RWPE1 (cell line): ENCODE measurements around the gene USO1.

ENCODE experiments used
- CTCF ChIA-PET: fragments of 350-600 bp; sonication (Branson Sonifier 250); formaldehyde crosslinking; extraction: SDS; loops from one replicate; lab custom pipeline; 2021; lab: Yijun Ruan, JAX
- POLR2A ChIA-PET: fragments of 400-600 bp; formaldehyde crosslinking; extraction: SDS; loops from one replicate; lab custom pipeline; 2020; ENCODE audit warnings: antibody characterized with exemption; ENCODE audit not compliant: low non-redundant PET; lab: Yijun Ruan, JAX
- DNase-seq: peaks from one replicate; pipeline ENCODE4 v3.0.0; 2012; ENCODE audit warnings: low spot score
- H3K27ac ChIP-seq: fragments of 450-650 bp; 2 replicates; pipeline ENCODE4 v1.5.1; 2017
- CTCF ChIP-seq: fragments of 450-650 bp; conservative IDR thresholded peaks from 2 replicates; pipeline ENCODE4 v1.5.1; 2017; ENCODE audit warnings: low read depth, mild to moderate bottlenecking

USO1 gene

DNA sequence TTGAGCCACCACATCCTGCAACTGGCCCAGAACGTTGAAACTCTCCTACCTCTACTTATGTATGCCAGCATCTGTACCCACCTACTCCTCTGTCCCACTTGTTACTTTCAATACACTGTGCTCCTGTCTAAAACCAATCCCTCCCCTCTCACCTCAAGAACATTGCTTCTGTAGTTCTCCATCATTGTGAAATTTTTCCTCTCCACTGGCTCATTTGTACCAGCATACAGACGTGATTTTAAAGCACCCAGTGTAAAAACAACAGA is 25.5 kb upstream of the USO1 start:
- no peak for DNase-seq
- TF ChIP-seq CTCF: no peak
- H3K27ac ChIP-seq: no peak overlapping the region
- ChIA-PET CTCF (no interaction called here), POLR2A (no interaction called here)

GRCh38 chr4:75699299-75699698 is 25.1 kb upstream of the USO1 start:
- TF ChIP-seq CTCF: no peak
- ChIA-PET CTCF (no interaction called here), POLR2A (no interaction called here)
- DNase-seq: no peak
- no peak overlapping the region for H3K27ac ChIP-seq

- ChIA-PET POLR2A (no interaction called here), CTCF (no interaction called here)
- no peak for TF ChIP-seq CTCF
- H3K27ac ChIP-seq: no peak overlapping the region
- no peak for DNase-seq
Measured at GRCh38 chr4:75702919-75703411, 21.4 kb upstream of the USO1 start.

GRCh38 chr4:75705198-75705977 is 19.0 kb upstream of the USO1 start:
- ChIA-PET CTCF (interaction anchor here (0.6 kb wide), 2 partner anchors 19 to 47 kb away, joined by 3 read pairs; partner anchors contain the start of gene USO1), POLR2A (no interaction called here)
- no peak for TF ChIP-seq CTCF
- no peak for DNase-seq
- H3K27ac ChIP-seq: no peak overlapping the region

DNA sequence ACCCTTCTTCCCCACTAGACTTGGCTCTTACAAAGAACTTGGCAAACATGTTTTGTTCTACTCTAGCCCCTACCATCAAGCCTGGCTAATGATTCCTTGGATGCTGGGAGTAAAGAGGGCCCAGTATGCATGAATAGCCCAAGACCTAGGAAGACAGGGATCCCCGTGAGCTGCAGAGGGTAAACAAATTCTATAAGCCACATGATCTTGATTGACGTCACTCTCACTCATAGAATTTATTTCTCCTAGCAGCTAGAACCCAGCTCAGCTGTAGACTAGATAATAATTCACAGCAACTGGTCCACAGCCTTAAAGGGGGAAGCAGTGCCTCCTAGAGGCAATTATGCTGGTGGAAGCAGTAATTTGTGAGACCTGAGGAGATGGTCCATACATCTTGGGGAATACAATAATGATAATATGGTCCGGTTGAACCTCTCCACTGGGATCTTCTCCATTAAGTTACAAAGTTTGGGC is 16.1 kb upstream of the USO1 start:
- H3K27ac ChIP-seq: no peak overlapping the region
- DNase-seq: no peak
- CTCF ChIA-PET: no interaction called here
- no peak for TF ChIP-seq CTCF
- POLR2A ChIA-PET: no interaction called here

- H3K27ac ChIP-seq: no peak overlapping the region
- DNase-seq: no peak
- TF ChIP-seq CTCF: no peak
- POLR2A ChIA-PET: no interaction called here
- CTCF ChIA-PET: interaction anchor here (1.9 kb wide), 1 partner anchor 14 kb away, joined by 10 read pairs; the partner anchor contains the start of gene USO1
Measured at GRCh38 chr4:75710246-75710645, 14.1 kb upstream of the USO1 start.
